ENCODE results near the gene GTF2I. TPM values are rescaled to one million over a fixed set of nuclear protein-coding genes. Genes with fewer than 3 reads are reported as not detected.
"Not testable (repeated sequence)": the region's sequence is repeated elsewhere in the genome, so short reads cannot be mapped to it uniquely, and the experiment has no call there.

GTF2I gene
- polyA plus RNA-seq (ENCODE audit: insufficient read length in 4 of 4): 100 to 1,000 TPM; 265 to 437 (median 366) TPM

DNA sequence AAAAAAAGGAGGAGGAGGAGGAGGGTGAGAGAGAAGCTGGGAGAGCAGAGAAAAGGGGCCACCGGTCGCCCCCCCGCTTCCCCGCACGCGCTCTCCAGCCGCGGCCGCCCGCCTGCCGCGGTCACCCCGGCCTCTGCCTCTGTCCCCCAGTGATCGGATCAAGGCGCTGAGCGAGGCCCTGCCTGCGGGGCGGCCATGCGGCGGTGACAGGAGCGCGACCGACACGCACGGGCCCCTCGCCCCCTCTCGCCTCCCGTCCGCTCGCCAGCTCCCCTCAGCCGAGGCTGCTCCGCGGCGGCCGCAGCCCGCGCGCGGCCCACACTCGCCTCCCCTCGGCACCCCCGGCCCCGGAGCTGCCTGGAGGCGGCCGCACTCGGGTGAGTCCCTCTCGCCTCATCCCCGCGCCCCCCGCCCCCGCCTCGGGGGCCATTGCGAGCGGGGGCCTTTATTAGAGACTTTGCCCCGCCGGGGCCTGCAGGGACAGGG is at the start of gene GTF2I:
Gene GTF2I (plus strand): TSS at position 27 of the 486 bp plus-strand sequence. CDS start 31,411 bp downstream, outside the sequence.
- no peak for DNase-seq (ENCODE audit: low read depth in 4 of 4, low spot score in 3 of 4)

DNA sequence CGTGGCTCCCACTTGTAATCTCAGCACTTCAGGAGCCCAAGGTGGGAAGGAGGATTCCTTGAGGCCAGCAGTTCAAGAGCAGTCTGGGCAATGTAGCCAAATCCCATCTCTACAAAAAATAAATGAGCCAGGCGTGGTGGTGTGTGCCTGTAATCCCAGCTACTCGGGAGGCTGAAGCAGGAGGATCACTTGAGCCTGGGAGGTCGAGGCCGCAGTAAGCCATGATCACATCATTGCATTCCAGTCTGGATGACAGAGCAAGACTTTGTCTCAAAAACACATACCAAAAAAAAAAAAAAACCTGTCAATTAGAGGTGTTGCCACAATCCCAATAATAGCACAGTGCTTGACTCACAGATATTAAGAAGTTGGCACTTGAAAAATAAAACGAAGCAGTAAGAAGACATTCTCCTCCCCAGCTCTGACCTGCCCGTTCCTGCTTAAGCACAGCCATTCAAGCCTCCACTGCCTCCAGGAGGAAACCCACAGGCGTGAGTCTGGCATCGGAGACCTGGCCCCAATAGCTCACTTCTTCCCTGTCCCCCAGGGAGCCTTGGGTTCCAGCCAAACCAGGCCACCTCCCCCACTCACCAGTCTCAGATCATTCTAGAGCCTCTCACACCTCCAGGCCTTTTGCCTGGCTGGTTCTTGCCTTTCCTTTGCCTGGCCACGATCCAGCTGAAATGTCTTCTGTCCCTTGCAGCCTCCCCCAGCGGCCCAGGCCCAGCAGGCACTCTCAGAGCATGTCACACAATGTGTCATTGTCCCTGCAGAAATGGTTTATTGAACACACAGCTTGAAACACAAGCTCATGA is 45.3 kb upstream of the GTF2I start:
- no peak for DNase-seq (ENCODE audit: low read depth in 4 of 4, low spot score in 3 of 4)

DNA sequence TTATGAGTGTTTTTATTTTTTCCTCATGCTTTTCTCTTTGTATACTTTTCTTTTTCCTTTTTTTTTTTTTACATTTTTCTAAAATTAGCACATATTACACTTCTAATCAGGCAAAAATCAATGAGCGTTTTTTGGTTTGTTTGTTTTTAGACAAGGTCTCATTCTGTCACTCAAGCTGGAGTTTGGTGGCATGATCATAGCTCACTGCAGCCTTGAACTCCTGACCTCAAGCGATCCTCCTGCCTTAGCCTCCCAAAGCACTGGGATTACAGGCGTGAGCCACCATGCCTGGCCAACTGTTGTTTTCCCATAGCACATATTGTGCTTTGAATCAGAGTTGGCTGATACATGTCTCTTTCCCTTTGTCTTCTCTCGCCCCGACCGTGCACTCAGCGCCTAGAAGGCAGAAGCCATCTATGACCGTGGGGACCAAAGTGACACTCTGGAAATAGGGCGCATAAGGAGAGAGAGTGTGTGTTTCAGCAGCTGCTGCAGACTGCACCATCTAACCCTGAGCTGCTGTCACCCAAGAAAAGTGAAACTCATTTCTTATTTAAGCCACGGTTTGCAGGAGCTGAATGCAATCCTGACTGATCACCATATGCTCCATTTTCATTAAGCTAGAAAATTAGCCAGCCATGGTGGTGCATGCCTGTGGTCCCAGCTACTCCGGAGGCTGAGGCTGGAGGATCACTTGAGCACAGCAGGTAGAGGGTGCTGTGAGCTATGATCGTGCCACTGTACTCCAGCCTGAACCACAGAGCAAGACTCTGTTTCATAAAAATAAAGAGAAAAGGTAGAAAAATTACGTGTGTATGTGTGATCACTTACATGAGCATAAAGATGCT is 41.4 kb upstream of the GTF2I start:
- no peak for DNase-seq (ENCODE audit: low read depth in 4 of 4, low spot score in 3 of 4)

DNA sequence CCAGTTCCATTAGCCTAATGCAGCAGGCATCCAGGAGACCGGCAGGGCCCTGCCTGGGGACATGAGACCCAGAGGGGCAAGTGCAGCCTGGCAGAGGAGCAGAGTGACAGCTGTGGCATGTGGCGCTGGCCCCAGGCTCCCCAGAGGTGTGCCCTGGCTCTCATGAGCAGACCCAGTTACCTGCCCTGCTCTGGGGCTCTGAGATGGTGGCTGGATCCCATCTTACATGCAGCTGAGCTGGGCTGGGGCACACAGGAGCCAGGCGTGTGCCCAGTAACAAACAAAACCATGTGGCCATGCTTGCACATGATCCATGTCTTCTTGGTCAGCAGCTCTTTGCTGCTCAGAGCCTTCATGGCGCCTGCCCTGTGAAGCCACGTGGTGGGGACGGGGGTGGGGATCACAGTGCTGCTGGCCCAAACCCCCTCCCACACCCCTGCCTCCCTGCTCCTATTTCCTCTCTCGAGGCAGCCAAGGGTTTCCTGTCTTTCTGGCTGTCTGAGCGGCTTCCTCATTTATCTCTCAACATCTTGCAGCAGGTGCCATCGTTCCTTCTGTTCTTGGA is 40.3 kb upstream of the GTF2I start:
- DNase-seq (ENCODE audit: low read depth in 4 of 4, low spot score in 3 of 4): no peak

DNA sequence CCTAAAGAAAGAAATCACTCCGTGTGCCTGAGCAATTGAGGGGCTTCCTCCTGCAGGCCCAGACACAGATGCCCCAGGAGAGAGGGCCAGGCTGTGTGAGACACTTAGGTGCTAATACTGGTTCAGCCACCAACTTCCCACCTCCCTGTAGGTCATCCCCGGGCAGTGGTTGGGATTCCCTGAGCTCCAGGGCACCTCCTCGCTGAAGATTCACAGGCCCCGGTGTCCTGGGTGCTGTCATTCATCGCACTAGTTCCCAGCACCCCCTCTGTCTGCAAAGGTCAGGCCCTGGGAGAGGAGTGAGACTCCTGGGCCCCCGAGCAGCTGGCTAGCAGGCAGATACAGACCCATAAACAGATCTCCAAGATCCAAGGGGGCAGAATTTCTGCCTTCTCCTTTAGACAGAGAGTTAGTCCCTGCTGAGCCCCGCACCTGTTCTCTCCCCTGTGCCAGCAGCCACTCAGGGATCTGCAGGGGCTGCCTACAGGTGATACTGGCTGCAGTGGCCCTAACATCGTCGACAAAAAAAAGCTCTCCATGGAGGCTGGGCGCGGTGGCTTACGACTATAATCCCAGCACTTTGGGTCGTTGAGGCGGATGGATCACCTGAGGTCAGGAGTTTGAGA is 38.2 kb upstream of the GTF2I start:
- DNase-seq (ENCODE audit: low read depth in 4 of 4, low spot score in 3 of 4): no peak

DNA sequence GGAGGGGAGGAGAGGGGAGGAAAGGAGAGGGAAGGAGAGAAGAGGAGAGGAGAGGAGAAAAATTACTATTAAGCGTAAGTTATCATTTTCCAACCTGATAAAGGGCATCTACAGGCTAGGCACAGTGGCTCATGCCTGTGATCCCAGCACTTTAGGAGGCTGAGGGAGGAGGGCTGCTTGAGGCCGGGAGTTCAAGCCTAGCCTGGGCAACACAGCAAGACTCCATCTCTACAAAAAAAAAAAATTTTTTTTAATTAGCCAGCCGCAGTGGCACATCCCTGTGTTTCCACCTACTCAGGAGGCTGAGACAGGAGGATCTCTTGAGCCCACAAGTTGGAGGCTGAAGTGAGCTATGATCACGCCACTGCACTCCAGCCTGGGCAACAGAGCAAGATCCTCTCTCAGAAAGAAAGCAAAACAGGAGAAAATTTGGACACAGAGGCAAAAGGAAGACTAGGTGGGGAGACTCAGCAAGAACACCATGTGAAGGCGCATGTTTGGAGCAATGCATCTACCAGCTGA is 35.2 kb upstream of the GTF2I start:
- DNase-seq (ENCODE audit: low read depth in 4 of 4, low spot score in 3 of 4): no peak

DNA sequence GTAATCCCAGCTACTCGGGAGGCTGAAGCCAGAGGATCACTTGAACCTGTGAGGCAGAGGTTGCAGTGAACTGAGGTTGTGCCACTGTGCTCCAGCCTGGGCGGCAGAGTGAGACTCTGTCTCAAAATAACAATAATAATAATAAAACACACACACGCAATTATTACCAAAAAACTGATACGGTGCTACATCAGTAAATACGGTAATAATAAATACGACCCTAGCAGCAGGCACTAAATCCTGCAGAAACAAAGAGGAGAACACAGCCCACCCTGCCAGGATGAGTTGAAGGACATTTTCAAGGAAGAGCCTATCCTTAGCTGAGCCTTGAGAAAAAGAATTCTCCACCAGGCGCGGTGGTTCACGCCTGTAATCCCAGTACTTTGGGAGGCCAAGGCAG is 34.4 kb upstream of the GTF2I start:
- DNase-seq (ENCODE audit: low read depth in 4 of 4, low spot score in 3 of 4): no peak

DNA sequence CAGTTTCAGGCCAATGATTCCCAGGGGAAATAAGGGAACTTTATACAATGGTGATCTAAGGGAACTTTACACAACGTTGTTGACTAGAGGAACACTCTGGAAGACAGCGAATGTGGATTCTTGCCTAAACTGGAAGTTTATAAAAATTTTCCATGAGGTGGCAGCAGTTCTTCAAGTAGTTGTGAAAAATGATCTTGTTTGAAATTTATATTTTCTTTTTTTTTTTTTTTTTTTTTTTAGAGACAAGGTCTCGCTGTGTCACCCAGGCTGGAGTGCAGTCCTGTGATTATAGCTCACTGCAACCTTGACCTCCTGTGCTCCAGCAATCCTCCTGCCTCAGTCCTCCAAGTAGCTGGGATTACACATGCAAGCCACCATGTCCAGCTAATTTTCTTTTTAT is 32.1 kb upstream of the GTF2I start:
- DNase-seq (ENCODE audit: low read depth in 4 of 4, low spot score in 3 of 4): no peak

DNA sequence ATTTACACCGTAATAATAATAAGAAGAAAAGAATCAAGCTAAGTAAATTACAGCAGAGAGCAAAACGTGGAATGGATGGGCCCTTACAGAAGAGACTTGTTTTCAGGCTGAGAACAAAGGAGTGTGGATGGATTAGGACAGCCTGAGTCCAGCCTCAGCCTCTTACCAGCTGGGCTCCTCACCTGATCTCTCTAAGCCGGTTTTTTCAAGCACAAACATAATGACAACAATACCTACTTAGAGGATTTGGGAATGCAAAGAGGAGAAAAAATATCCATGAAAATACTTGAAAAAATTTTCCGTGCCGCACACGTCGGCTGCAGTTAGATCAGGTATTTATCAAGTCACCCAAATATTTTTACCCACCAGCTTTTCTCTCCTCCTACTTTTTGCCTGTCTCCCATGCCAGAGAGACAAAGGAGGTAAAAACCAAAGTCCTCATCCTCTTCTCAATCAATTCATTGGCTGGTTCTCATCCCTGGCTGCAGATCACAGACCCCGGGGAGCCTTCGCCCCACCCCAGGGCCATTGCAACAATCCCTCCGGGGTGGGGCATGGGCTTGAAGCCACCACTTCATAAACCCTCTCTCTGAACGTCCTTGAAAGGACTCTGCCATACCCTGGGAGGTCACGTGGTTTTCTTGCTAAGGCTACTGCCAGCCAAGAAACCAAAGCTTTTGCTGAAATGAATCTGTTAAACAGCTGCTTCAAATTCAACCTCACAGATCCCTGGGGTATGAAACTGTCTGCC is 29.7 kb upstream of the GTF2I start:
- no peak for DNase-seq (ENCODE audit: low read depth in 4 of 4, low spot score in 3 of 4)

DNA sequence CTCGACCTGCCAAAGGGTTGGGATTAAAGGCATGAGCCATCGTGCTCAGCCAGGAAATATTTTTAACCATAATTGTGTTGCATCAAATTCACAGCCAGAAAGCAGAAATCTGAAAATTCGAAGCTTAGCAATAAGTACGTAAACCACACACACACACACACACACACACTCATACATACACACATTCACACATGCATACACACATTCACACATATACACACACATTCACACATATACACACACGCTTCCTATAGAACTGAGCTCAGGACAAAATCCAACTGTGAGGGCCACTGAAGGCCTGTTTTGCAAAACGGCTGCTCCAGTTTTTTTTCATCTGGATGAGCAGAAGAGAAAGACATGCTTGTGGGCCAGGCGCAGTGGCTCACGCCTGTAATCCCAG is 25.0 kb upstream of the GTF2I start:
- DNase-seq (ENCODE audit: low read depth in 4 of 4, low spot score in 3 of 4): no peak

DNA sequence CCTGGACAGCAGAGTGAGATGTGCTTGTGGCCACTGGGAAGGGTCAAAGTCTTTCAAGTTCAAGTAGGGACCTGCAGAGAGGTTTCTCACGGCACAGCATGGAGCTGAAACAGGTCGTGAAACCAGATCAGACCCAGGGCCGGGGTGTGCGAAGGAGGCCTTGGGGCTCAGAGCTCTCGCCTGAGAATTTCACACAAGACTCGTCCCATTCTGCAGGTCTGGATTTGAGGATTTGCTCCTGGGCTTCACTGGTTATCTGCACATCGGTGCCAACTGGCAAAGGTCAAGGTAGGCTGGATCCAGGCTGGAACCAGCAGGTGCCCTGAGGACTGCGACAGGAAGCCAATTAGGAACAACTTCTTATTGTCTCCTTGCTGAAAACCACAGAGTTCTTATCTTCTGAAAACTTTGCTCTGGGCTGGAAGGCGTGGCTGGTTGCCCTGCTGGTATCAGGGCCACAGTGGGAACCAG is 24.0 kb upstream of the GTF2I start:
- no peak for DNase-seq (ENCODE audit: low read depth in 4 of 4, low spot score in 3 of 4)

DNA sequence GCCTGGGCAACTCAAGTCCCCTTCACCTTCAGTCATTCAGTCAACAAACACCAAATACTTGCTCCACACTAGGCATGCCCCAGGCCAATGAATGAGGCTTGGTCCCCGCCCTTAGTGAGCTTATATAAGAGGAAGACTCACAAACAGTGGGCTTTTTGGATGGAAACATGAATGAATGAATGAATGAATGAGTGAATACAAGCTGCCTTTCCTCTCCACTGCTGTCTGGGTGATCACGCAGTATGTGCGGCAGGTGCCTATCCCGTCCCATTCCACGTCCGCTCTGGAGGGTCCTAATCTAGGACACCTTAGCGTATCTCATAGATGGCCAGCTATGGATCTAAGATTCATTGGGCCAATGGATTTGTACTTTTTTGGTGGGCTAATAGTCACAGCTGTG is 19.8 kb upstream of the GTF2I start:
- DNase-seq (ENCODE audit: low read depth in 4 of 4, low spot score in 3 of 4): no peak

DNA sequence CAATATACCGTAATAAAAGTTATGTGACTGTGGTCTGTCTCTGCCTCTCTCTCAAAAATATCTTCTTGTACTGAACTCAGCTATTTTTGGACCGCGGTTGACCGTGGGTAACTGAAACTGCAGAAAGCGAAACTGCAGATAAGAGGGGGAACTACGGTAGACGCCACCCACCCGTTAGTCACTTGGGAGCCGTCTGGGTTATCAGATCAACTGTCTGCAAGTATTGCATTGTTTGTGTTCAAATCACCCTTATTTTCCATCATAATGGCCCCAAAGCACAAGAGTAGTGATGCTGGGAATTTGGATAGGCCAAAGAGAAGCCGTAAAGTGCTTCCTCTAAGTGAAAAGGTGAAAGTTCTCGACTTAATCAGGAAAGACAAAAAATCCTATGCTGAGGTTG is 7.5 kb upstream of the GTF2I start:
- not testable (repeated sequence) for DNase-seq (ENCODE audit: low read depth in 4 of 4, low spot score in 3 of 4)

DNA sequence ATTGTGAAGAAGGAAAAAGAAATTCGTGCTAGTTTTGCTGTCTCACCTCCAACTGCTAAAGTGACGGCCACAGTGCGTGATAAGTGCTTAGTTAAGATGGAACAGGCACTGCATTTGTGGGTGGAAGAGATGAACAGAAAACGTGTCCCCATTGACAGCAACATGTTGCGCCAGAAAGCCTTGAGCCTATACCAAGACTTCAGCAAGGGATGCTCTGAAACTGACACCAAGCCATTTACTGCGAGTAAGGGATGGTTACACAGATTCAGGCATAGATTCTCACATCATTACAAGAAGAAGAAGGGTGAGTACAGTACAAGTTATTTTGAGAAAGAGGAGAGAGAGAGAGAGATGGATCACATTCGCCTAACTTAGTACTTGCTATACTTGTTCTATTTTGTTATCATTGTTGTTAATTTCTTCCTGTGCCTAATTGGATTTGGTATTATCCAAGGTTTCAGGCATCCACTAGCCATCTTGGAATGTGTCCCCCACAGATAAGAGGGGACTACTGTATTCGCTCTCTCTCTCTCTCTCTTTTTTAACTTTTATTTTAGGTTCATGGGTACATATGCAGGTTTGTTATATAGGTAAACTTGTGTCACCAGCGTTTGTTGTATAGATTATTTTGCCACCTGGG is 6.9 kb upstream of the GTF2I start:
- DNase-seq (ENCODE audit: low read depth in 4 of 4, low spot score in 3 of 4): not testable (repeated sequence)

DNA sequence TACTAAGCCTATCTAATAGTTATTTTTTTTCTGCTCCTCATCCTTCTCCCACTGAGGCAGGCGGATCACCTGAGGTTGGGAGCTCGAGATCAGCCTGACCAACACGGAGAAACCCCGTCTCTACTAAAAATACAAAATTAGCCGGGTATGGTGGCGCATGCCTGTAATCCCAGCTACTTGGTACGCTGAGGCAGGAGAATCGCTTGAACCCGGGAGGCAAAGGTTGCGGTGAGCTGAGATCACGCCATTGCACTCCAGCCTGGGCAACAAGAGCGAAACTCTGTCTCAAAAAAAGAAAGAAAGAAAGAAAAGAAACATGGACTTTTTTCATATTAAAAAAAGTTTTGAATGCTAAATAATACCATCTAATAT is 6.4 kb upstream of the GTF2I start:
- DNase-seq (ENCODE audit: low read depth in 4 of 4, low spot score in 3 of 4): not testable (repeated sequence)

DNA sequence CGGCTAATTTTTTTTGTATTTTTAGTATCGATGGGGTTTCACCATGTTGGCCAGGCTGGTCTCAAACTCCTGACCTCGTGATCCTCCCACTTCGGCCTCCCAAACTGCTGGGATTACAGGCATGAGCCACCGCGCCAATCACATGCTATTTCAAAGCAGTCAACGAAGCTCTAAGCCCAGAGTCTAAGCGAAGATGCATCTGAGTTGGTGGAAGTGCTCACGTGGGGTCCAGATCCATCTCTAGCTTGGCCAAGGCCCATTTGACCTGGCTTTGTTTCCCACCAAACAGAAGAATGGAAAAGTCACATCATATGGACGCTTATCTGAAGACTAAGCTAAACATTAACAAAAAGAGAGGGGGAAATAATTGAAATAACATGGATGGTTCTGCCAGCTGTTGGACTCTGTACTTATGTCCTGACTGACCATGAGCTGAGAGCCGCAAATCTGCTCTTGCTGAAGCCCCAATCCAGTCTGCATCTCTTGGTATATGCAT is 3.8 kb upstream of the GTF2I start:
- DNase-seq (ENCODE audit: low read depth in 4 of 4, low spot score in 3 of 4): no peak

DNA sequence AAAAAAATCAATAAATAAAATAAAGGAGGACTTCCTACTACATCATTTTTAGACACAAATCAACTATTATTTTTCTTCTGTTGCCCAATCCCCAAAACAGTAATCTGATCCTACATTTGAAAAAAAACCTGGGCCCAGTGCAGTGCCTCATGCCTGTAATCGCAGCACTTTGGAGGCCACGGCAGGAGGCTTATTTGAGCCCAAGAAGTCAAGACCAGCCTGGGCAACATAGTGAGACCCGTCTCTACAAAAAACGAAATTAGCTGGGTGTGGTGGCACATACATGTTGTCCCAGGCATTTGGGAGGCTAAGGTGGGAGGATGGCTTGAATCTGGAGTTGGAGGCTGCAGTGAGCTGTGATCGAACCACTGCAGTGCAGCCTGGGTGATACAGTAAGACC is 2.7 kb upstream of the GTF2I start:
- DNase-seq (ENCODE audit: low read depth in 4 of 4, low spot score in 3 of 4): no peak

DNA sequence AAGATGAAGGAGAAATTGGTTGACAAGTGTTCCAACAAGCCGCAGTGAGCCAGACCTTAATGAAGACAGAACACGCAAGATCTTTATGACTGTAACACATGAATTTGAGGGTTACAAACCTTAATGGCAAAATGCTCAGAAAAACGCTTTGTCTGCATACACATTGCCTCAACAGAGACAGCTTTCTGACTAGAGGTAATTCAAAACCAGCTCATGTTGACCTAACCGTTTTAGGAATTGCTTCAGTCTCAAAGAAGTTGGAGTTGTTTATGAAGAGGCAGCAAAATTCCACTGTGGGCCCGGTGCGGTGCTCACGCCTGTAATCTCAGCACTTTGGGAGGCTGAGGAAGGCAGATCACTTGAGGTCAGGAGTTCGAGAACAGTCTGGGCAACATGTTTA is 2.2 kb upstream of the GTF2I start:
- no peak for DNase-seq (ENCODE audit: low read depth in 4 of 4, low spot score in 3 of 4)

DNA sequence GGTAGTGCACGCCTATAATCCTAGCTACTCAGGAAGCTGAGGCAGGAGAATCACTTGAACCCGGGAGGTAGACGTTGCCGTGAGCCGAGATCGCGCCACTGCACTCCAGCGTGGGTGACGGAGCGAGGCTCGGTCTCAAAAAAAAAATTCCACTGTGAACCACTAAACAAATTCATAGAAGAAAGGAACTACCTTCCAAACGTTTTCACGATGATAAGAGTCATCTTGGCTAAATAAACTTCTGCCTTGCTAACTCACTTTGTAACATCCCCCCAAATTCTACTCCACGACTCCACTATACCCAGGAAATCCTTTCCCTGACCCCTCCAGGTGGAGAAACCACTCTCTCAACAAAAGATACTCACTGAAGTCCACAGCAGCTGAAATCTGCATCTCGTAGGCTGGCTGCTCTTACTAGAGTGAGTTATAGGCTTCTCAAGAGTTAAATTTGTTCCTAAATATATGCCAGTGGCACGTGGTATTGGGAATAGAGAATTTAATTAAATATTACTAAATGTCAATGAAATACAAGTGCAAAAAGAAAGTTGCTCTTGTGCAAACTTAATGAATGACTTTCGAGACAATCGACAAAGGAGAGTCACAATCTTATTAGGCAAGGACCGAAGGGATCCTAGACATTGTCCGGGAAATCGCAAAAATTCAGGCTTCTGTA is 1.6 kb upstream of the GTF2I start:
- DNase-seq (ENCODE audit: low read depth in 4 of 4, low spot score in 3 of 4): no peak

Data from left renal pelvis (tissue), 4 donors.